Kidney epithelial cell (primary cell): Measurements from ENCODE around the gene DNER. TPM values are rescaled to one million over a fixed set of nuclear protein-coding genes. Genes with fewer than 3 reads are reported as not detected.

Source experiments
- DNase-seq: peaks from one replicate; pipeline ENCODE4 v3.0.0-alpha.2; 2010; ENCODE audit warnings: low read depth
- H3K27me3 ChIP-seq: 2 replicates; pipeline ENCODE4 v1.6.0; 2011; ENCODE audit warnings: low read length; ENCODE audit not compliant: control insufficient read depth, insufficient read depth
- H3K36me3 ChIP-seq: 2 replicates; pipeline ENCODE4 v1.5.1; 2011; ENCODE audit warnings: low read length; ENCODE audit not compliant: control insufficient read depth, insufficient read depth
- H3K4me3 ChIP-seq: 2 replicates; pipeline ENCODE4 v1.5.1; 2011; ENCODE audit warnings: low read depth, mild to moderate bottlenecking, control low read depth, low read length
- CTCF ChIP-seq: IDR thresholded peaks from 2 replicates; pipeline ENCODE4 v1.5.1; 2011; ENCODE audit warnings: mild to moderate bottlenecking, moderate library complexity, low read length, control low read depth, inconsistent platforms; ENCODE audit not compliant: insufficient read depth, poor library complexity, severe bottlenecking
- total RNA-seq: library from RNA; depleted of rRNA; stranded (reverse); fragments of >200 nt; gene quantifications from 2 replicates; pipeline ENCODE4 v1.2.3, GENCODE V29; 2015

The DNER gene
- total RNA-seq, 1 donor from 2014 or later: 5.5 TPM

- Histone ChIP-seq H3K27me3 (no peaks in the 10 kb centered on the region), H3K4me3 (no peak overlapping the region), H3K36me3 (no peaks in the 10 kb centered on the region)
- DNase-seq: no peak
- TF ChIP-seq CTCF: no peak
These were observed 322.2 kb downstream of the DNER start for GRCh38 chr2:229392196-229392595.

GRCh38 chr2:229388731-229389130, 325.6 kb downstream of the DNER start:
- TF ChIP-seq CTCF: no peak
- no peak overlapping the region for H3K4me3 ChIP-seq
- no peaks in the 10 kb centered on the region for H3K27me3 ChIP-seq
- no peak for DNase-seq
- no peaks in the 10 kb centered on the region for H3K36me3 ChIP-seq

GRCh38 chr2:229387866-229388265, 326.5 kb downstream of the DNER start:
- Histone ChIP-seq H3K27me3 (no peaks in the 10 kb centered on the region), H3K4me3 (no peak overlapping the region), H3K36me3 (no peaks in the 10 kb centered on the region)
- DNase-seq: no peak
- TF ChIP-seq CTCF: no peak

GRCh38 chr2:229380101-229380625, 334.2 kb downstream of the DNER start:
- no peak for TF ChIP-seq CTCF
- no peaks in the 10 kb centered on the region for H3K27me3 ChIP-seq
- no peak overlapping the region for H3K4me3 ChIP-seq
- no peaks in the 10 kb centered on the region for H3K36me3 ChIP-seq
- no peak for DNase-seq

- no peaks in the 10 kb centered on the region for H3K27me3 ChIP-seq
- no peak for DNase-seq
- no peak overlapping the region for H3K4me3 ChIP-seq
- H3K36me3 ChIP-seq: no peaks in the 10 kb centered on the region
- TF ChIP-seq CTCF: no peak
These were observed 336.0 kb downstream of the DNER start for GRCh38 chr2:229378386-229378785.

GRCh38 chr2:229376866-229377265, 337.5 kb downstream of the DNER start:
- TF ChIP-seq CTCF: no peak
- DNase-seq: no peak
- Histone ChIP-seq H3K36me3 (no peaks in the 10 kb centered on the region), H3K27me3 (no peaks in the 10 kb centered on the region), H3K4me3 (no peak overlapping the region)
